ENCODE data around the gene ARHGAP33. TPM values are rescaled to one million over a fixed set of nuclear protein-coding genes. Genes with fewer than 3 reads are reported as not detected.
A peak's percentile ranks its signal among the peaks of the same experiment; 100 is the strongest.

The ARHGAP33 gene
- total and polyA plus RNA-seq, 10 of the 15 experiments (the other 5 are each of a cell fraction or from before 2014, with no cell fraction given): 0.05 to 22.9 (median 2.3) TPM; not detected in 1

GRCh38 chr19:35742121-35742724, 33.1 kb upstream of the ARHGAP33 start, which contains the start of gene IGFLR1 (continued):
- TF ChIP-seq ZNF687 (IDR thresholded peaks at IDR 0.05): peak; percentile 41; the same call in 1 of the 2 replicates
- TF ChIP-seq, protein P1, sequence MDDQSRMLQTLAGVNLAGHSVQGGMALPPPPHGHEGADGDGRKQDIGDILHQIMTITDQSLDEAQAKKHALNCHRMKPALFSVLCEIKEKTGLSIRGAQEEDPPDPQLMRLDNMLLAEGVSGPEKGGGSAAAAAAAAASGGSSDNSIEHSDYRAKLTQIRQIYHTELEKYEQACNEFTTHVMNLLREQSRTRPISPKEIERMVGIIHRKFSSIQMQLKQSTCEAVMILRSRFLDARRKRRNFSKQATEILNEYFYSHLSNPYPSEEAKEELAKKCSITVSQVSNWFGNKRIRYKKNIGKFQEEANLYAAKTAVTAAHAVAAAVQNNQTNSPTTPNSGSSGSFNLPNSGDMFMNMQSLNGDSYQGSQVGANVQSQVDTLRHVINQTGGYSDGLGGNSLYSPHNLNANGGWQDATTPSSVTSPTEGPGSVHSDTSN (IDR thresholded peaks at IDR 0.05; ENCODE audit: insufficient replicate concordance, low read depth, low read length): peak; percentile 9
- TF ChIP-seq TCF12 (IDR thresholded peaks at IDR 0.05; ENCODE audit: low read depth, low read length): peak; percentile 87
- TF ChIP-seq CHD4 (IDR thresholded peaks at IDR 0.05): 0 out of 2 replicates have a peak, but pooled peaks have one; percentile 28
- TF ChIP-seq GATAD2B (conservative IDR thresholded peaks at IDR 0.05; ENCODE audit: low read depth): peak; percentile 75
- peak; percentile 91; the same call in 2 of the 3 replicates for TF ChIP-seq POU2F2 (IDR thresholded peaks at IDR 0.05; ENCODE audit: borderline replicate concordance, low read depth, low read length)
- TF ChIP-seq POLR2A (IDR thresholded peaks at IDR 0.05; ENCODE audit: low read depth, low read length): peak; percentile 90
- peak; percentile 95 for TF ChIP-seq POLR2AphosphoS5 (IDR thresholded peaks at IDR 0.05; ENCODE audit: low read length)
- peak; percentile 99 for TF ChIP-seq CBFB (IDR thresholded peaks at IDR 0.05; ENCODE audit: low read depth)
- no peak for TF ChIP-seq CEBPB (IDR thresholded peaks at IDR 0.05; ENCODE audit: borderline replicate concordance in 1 of 2, low read depth in 2 of 2, low read length in 2 of 2)
- peak; percentile 93 for TF ChIP-seq IRF4 (IDR thresholded peaks at IDR 0.05; ENCODE audit: low read depth, low read length)
- TF ChIP-seq DPF2 (IDR thresholded peaks at IDR 0.05): peak; percentile 94
- TF ChIP-seq BHLHE40 (IDR thresholded peaks at IDR 0.05; ENCODE audit: borderline replicate concordance in 1 of 2, low read depth in 2 of 2, low read length in 1 of 2): peak; percentile 80 to 82
- TF ChIP-seq LARP7 (IDR thresholded peaks at IDR 0.05): peak; percentile 74
- TF ChIP-seq MEF2A (IDR thresholded peaks at IDR 0.05; ENCODE audit: insufficient read depth, low read depth, low read length): 0 out of 2 replicates have a peak, but pooled peaks have one; percentile 51
- TF ChIP-seq TCF3 (IDR thresholded peaks at IDR 0.05; ENCODE audit: borderline replicate concordance, insufficient read depth, low read depth, low read length): peak; percentile 62; the same call in 1 of the 2 replicates
- peak; percentile 99 for TF ChIP-seq RUNX3 (IDR thresholded peaks at IDR 0.05; ENCODE audit: low read length)
- no peak for TF ChIP-seq ZSCAN29 (IDR thresholded peaks at IDR 0.05)
- TF ChIP-seq YY1 (IDR thresholded peaks at IDR 0.05; ENCODE audit: low read depth, low read length): peak; percentile 80
- peak; percentile 84 for TF ChIP-seq CHD2 (IDR thresholded peaks at IDR 0.05; ENCODE audit: borderline replicate concordance, low read depth, low read length)
- TF ChIP-seq MTA2 (IDR thresholded peaks at IDR 0.05; ENCODE audit: low read depth): peak; percentile 82
- TF ChIP-seq MEF2B (IDR thresholded peaks at IDR 0.05; ENCODE audit: partially characterized antibody, poor library complexity, severe bottlenecking): peak; percentile 70
- TF ChIP-seq USF1 (IDR thresholded peaks at IDR 0.05; ENCODE audit: borderline replicate concordance, extremely low read length, insufficient read depth, low read depth, low read length): no peak
- TF ChIP-seq PML (IDR thresholded peaks at IDR 0.05; ENCODE audit: low read length): peak; percentile 80; the same call in 1 of the 2 replicates
- no peak for TF ChIP-seq TARDBP (IDR thresholded peaks at IDR 0.05; ENCODE audit: borderline replicate concordance)
- TF ChIP-seq SMAD5 (IDR thresholded peaks at IDR 0.05; ENCODE audit: low read depth): peak; percentile 66; the same call in 1 of the 2 replicates
- TF ChIP-seq ASH2L (IDR thresholded peaks at IDR 0.05; ENCODE audit: borderline replicate concordance, low read depth): peak; percentile 97; the same call in 1 of the 2 replicates
